H1 (cell line): Measurements from ENCODE around the gene AHRR. TPM values are rescaled to one million over a fixed set of nuclear protein-coding genes. Genes with fewer than 3 reads are reported as not detected.

Experiments used
- CTCF ChIA-PET: fragments of 300-600 bp; sonication (Branson Sonifier 250); formaldehyde crosslinking; loops from one replicate; lab custom pipeline; 2021; ENCODE audit not compliant: partially characterized antibody; lab: Charles Lee
- POLR2A ChIA-PET: fragments of 300-600 bp; sonication (Branson Sonifier 250); formaldehyde crosslinking; loops from one replicate; lab custom pipeline; 2021; ENCODE audit warnings: inconsistent platforms; ENCODE audit not compliant: partially characterized antibody; lab: Charles Lee
- DNase-seq, 2 experiments: peaks; one replicate each; pipeline versions ENCODE4 v3.0.0 to v3.0.0-alpha.2; 2010 to 2022; ENCODE audit warnings: low spot score in 2 of 2, low read depth in 1 of 2, mixed read lengths in 1 of 2
- FAIRE-seq: peaks from 2 replicates; lab custom pipeline; 2011; peaks lifted over from hg19 to GRCh38; lab: Jason Lieb, UNC
- H2AFZ ChIP-seq: 2 replicates; pipeline ENCODE4 v1.8.1; 2012; ENCODE audit warnings: low read length, inconsistent platforms
- H2AK5ac ChIP-seq: 2 replicates; pipeline ENCODE4 v1.6.1; 2013; ENCODE audit warnings: low read depth, low read length
- H2BK120ac ChIP-seq: replicated peaks from 2 replicates; pipeline ENCODE3; 2013; ENCODE audit warnings: low read depth, low read length, inconsistent platforms
- H2BK12ac ChIP-seq: 2 replicates; pipeline ENCODE4 v1.6.1; 2013; ENCODE audit warnings: low read depth, low read length
- H2BK15ac ChIP-seq: 2 replicates; pipeline ENCODE4 v1.6.1; 2013; ENCODE audit warnings: low read length
- H2BK20ac ChIP-seq: 2 replicates; pipeline ENCODE4 v1.6.1; 2013; ENCODE audit warnings: low read length
- H2BK5ac ChIP-seq: 2 replicates; pipeline ENCODE4 v1.6.1; 2013; ENCODE audit warnings: low read depth, low read length
- H3K14ac ChIP-seq: 2 replicates; pipeline ENCODE4 v1.6.1; 2013; ENCODE audit warnings: inconsistent platforms; ENCODE audit not compliant: insufficient read length
- H3K18ac ChIP-seq: 2 replicates; pipeline ENCODE4 v1.6.1; 2013; ENCODE audit warnings: low read length; ENCODE audit errors: extremely low read depth
- H3K23ac ChIP-seq: 2 replicates; pipeline ENCODE4 v1.6.1; 2013; ENCODE audit warnings: inconsistent platforms; ENCODE audit not compliant: insufficient read length
- H3K23me2 ChIP-seq: 2 replicates; pipeline ENCODE4 v1.6.1; 2013; ENCODE audit warnings: low read depth, low read length
- H3K27ac ChIP-seq: 2 replicates; pipeline ENCODE4 v1.6.1; 2011; ENCODE audit warnings: low read depth, low read length, inconsistent platforms
- H3K27me3 ChIP-seq, 4 experiments: replicated peaks in 1 of 4; 1 replicate in 1 of 4; 2 replicates in 3 of 4; pipeline versions ENCODE4 v1.6.1 to v1.8.1; 2011 to 2013; ENCODE audit warnings: low read length in 3 of 4, mild to moderate bottlenecking in 3 of 4, inconsistent platforms in 2 of 4, mixed read lengths in 2 of 4, moderate library complexity in 1 of 4; ENCODE audit not compliant: control insufficient read depth in 3 of 4, insufficient read depth in 3 of 4; ENCODE audit errors: extremely low read depth in 1 of 4
- H3K36me3 ChIP-seq, 4 experiments: 2 replicates each; pipeline versions ENCODE4 v1.6.1 to v1.8.1; 2011 to 2013; ENCODE audit warnings: mild to moderate bottlenecking in 4 of 4, low read length in 3 of 4, moderate library complexity in 2 of 4, control low read depth in 1 of 4, inconsistent platforms in 1 of 4; ENCODE audit not compliant: insufficient read depth in 4 of 4, control insufficient read depth in 2 of 4
- H3K4ac ChIP-seq: replicated peaks from 2 replicates; pipeline ENCODE3; 2013; ENCODE audit warnings: low read length, low read depth, mixed read lengths, inconsistent platforms; ENCODE audit not compliant: insufficient read length
- H3K4me1 ChIP-seq, 4 experiments: replicated peaks in 1 of 4; 1 replicate in 1 of 4; 2 replicates in 3 of 4; pipeline versions ENCODE4 v1.6.1 to v1.8.1; 2011 to 2013; ENCODE audit warnings: low read length in 3 of 4, inconsistent platforms in 2 of 4, mixed read lengths in 1 of 4; ENCODE audit not compliant: insufficient read depth in 4 of 4, control insufficient read depth in 3 of 4
- H3K4me2 ChIP-seq, 2 experiments: 2 replicates each; pipeline versions ENCODE4 v1.6.1 to v1.8.1; 2011 to 2013; ENCODE audit warnings: low read depth in 2 of 2, low read length in 2 of 2, control low read depth in 1 of 2, inconsistent platforms in 1 of 2, mild to moderate bottlenecking in 1 of 2; ENCODE audit not compliant: insufficient read depth in 1 of 2
- H3K4me3 ChIP-seq, 4 experiments: fragments of 200-600, 300-600 bp in 1 of 4; sonication (generic), shearing (Covaris generic), sonication (Bioruptor Twin) in 1 of 4; 2 replicates each; pipeline versions ENCODE4 v1.5.1 to v1.8.1; 2011 to 2016; ENCODE audit warnings: low read length in 4 of 4, low read depth in 3 of 4, control low read depth in 2 of 4, inconsistent platforms in 2 of 4, mild to moderate bottlenecking in 2 of 4, mixed read lengths in 1 of 4, moderate library complexity in 1 of 4; ENCODE audit not compliant: insufficient read depth in 2 of 4; ENCODE audit errors: extremely low read depth in 1 of 4
- H3K56ac ChIP-seq: replicated peaks from 2 replicates; pipeline ENCODE3; 2013; ENCODE audit warnings: low read depth, mild to moderate bottlenecking, mixed read lengths, low read length, inconsistent platforms; ENCODE audit not compliant: insufficient read length
- H3K79me1 ChIP-seq: 2 replicates; pipeline ENCODE4 v1.6.1; 2013; ENCODE audit warnings: low read depth, low read length, control low read depth
- H3K79me2 ChIP-seq, 2 experiments: 2 replicates each; pipeline versions ENCODE4 v1.6.1 to v1.8.1; 2012 to 2013; ENCODE audit warnings: low read length in 2 of 2, mild to moderate bottlenecking in 2 of 2, inconsistent platforms in 1 of 2; ENCODE audit not compliant: insufficient read depth in 2 of 2, control insufficient read depth in 1 of 2
- H3K9ac ChIP-seq, 4 experiments: replicated peaks in 1 of 4; 1 replicate in 1 of 4; 2 replicates in 3 of 4; pipeline versions ENCODE4 v1.6.1 to v1.8.1; 2011 to 2013; ENCODE audit warnings: low read depth in 3 of 4, low read length in 3 of 4, control low read depth in 2 of 4, mild to moderate bottlenecking in 2 of 4, moderate library complexity in 2 of 4, inconsistent platforms in 1 of 4; ENCODE audit errors: extremely low read depth in 1 of 4
- H3K9me3 ChIP-seq, 2 experiments: 2 replicates each; pipeline versions ENCODE4 v1.6.1 to v1.8.1; 2012 to 2013; ENCODE audit warnings: mild to moderate bottlenecking in 2 of 2, moderate library complexity in 2 of 2, control low read depth in 1 of 2, inconsistent platforms in 1 of 2, low read depth in 1 of 2, low read length in 1 of 2, mixed read lengths in 1 of 2; ENCODE audit not compliant: insufficient read depth in 2 of 2
- H4K20me1 ChIP-seq, 2 experiments: replicated peaks in 1 of 2; 2 replicates each; pipeline versions ENCODE3 to v1.8.1; 2011 to 2013; ENCODE audit warnings: inconsistent platforms in 2 of 2, low read length in 2 of 2, mild to moderate bottlenecking in 1 of 2; ENCODE audit not compliant: insufficient read depth in 2 of 2, control insufficient read depth in 1 of 2
- H4K5ac ChIP-seq: 2 replicates; pipeline ENCODE4 v1.6.1; 2013; ENCODE audit warnings: low read length, low read depth, mixed read lengths, inconsistent platforms; ENCODE audit not compliant: insufficient read length
- H4K8ac ChIP-seq: 2 replicates; pipeline ENCODE4 v1.8.0; 2013; ENCODE audit warnings: mild to moderate bottlenecking, moderate library complexity, low read length, inconsistent platforms; ENCODE audit not compliant: insufficient read depth; ENCODE audit errors: extremely low read depth
- H4K91ac ChIP-seq: replicated peaks from 2 replicates; pipeline ENCODE3; 2013; ENCODE audit warnings: low read length, mixed read lengths, inconsistent platforms; ENCODE audit not compliant: insufficient read length
- ASH2L ChIP-seq: fragments of 200-600, 300-600 bp; sonication (generic); IDR thresholded peaks from one replicate; pipeline ENCODE4 v1.7.1; 2017; ENCODE audit warnings: low read length
- CBX5 ChIP-seq: fragments of 300-800, 300-1000 bp; sonication (generic); IDR thresholded peaks from 2 replicates; pipeline ENCODE4 v1.7.1; 2016; ENCODE audit warnings: antibody characterized with exemption, low read length, low read depth
- CHD1 ChIP-seq: IDR thresholded peaks from 2 replicates; pipeline ENCODE4 v1.6.1; 2012; ENCODE audit warnings: low read depth, low read length, improper control_type of control experiment
- EP300 ChIP-seq, 2 experiments: IDR thresholded peaks; 1 replicate in 1 of 2; 2 replicates in 1 of 2; pipeline ENCODE4 v1.6.1; 2011 to 2012; ENCODE audit warnings: low read depth in 2 of 2, low read length in 2 of 2, mild to moderate bottlenecking in 2 of 2, borderline replicate concordance in 1 of 2, inconsistent platforms in 1 of 2, moderate library complexity in 1 of 2
- KDM4A ChIP-seq: IDR thresholded peaks from one replicate; pipeline ENCODE4 v1.7.1; 2012; ENCODE audit warnings: low read depth, mild to moderate bottlenecking, moderate library complexity, low read length, inconsistent platforms; ENCODE audit not compliant: severe bottlenecking
- NRF1 ChIP-seq: IDR thresholded peaks from 2 replicates; pipeline ENCODE4 v1.6.1; 2011; ENCODE audit warnings: mild to moderate bottlenecking, low read depth, low read length, improper control_type of control experiment
- POLR2AphosphoS5 ChIP-seq: IDR thresholded peaks from 2 replicates; pipeline ENCODE4 v1.6.1; 2011; ENCODE audit warnings: low read depth, low read length
- RNF2 ChIP-seq: fragments of 200-900, 300-1000 bp; sonication (generic); IDR thresholded peaks from 2 replicates; pipeline ENCODE4 v1.7.1; 2016; ENCODE audit warnings: borderline replicate concordance, low read depth, mild to moderate bottlenecking, antibody characterized with exemption, low read length; ENCODE audit not compliant: poor library complexity, severe bottlenecking; ENCODE audit errors: missing control alignments
- SIRT6 ChIP-seq: IDR thresholded peaks from one replicate; pipeline ENCODE4 v1.7.1; 2012; ENCODE audit warnings: low read length, inconsistent platforms
- SP2 ChIP-seq: IDR thresholded peaks from 2 replicates; pipeline ENCODE4 v1.6.1; 2012; ENCODE audit warnings: mild to moderate bottlenecking, low read length, inconsistent platforms
- TAF1 ChIP-seq: IDR thresholded peaks from 2 replicates; pipeline ENCODE4 v1.6.1; 2011; ENCODE audit warnings: mild to moderate bottlenecking, low read depth, low read length
- WGBS, 2 experiments: shearing (Covaris generic) in 1 of 2; methylation state at CpG; one replicate each; pipeline versions ENCODE4 v1.1.6 to v1.1.7; 2013 to 2015; ENCODE audit warnings: low lambda C conversion rate in 2 of 2, mixed read lengths in 2 of 2, inconsistent platforms in 1 of 2, low coverage in 1 of 2, missing lambda C conversion rate in 1 of 2; ENCODE audit not compliant: insufficient replicate concordance in 2 of 2, insufficient coverage in 1 of 2, insufficient read length in 1 of 2; ENCODE audit errors: extremely low coverage in 1 of 2, missing lambda C conversion rate in 1 of 2; 5-methylcytosine and 5-hydroxymethylcytosine counted together
- polyA plus RNA-seq, 7 experiments: library from polyadenylated mRNA; depleted of rRNA in 3 of 7; stranded (reverse) in 5 of 7; unstranded in 2 of 7; fragments of >200 nt in 5 of 7; fragments of 200-250 nt in 2 of 7; gene quantifications; 1 replicate in 5 of 7; 2 replicates in 1 of 7; 4 replicates in 1 of 7; pipeline versions ENCODE4 v1.2.1 to v1.2.3, GENCODE V29; 2011 to 2013; ENCODE audit warnings: missing spikeins in 2 of 7, mixed read lengths in 2 of 7
- total RNA-seq: library from RNA; stranded (reverse); fragmentation: NEBNext Ultra II Directional; extraction: Animal tissue kit (Norgen Biotek cat#: 25700); gene quantifications from 2 replicates; pipeline ENCODE4 v1.2.1, GENCODE V29; 2021
- TF ChIP-seq, protein P1 (sequence below): IDR thresholded peaks from 2 replicates; pipeline ENCODE4 v1.6.1; 2011; ENCODE audit warnings: low read length, improper control_type of control experiment

The AHRR gene
- total and polyA plus RNA-seq, 2 of the 8 experiments (the other 6 are each of a cell fraction or from before 2014, with no cell fraction given): 0.41 to 0.80 TPM

DNA sequence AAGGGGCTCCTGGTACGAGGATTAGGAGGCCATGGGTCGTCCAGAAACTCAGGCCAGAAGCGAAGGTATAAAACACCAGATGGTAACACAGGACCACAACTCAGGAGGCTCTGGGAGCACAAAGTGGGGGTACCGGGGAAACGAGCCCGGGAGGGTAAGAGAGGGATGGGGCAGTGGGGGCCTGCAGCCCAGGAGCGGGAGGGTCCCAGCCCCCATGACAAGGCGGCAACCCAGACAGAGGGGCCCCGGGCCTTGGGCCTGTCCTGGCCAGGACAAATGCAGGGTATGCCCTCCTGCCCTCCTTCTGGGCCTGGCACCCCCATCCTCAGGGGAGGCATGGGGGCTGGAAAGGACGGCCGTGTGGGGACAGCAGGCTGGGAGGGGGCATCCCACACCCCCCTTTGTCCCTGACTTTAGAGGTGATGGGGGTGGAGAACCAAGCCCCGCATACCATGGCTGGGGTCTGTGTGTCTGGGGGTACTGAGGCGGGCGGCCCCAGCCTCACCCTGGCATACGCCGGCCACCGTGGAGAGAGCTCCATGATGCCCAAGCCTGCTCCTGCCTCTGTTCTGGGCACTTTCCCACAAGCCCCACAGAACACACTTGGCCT, 74.5 kb downstream of the AHRR start:
- DNase-seq: no peak
- Histone ChIP-seq H2BK15ac (no peak overlapping the region), H3K27ac (no peak overlapping the region), H3K4ac (no peak overlapping the region), H3K36me3 (no peaks in the 10 kb centered on the region), H3K18ac (no peak overlapping the region), H2BK120ac (no peak overlapping the region), H3K23me2 (no peaks in the 10 kb centered on the region), H3K4me2 (no peak overlapping the region), H4K91ac (no peak overlapping the region), H3K56ac (no peak overlapping the region), H4K20me1 (no peaks in the 10 kb centered on the region), H3K14ac (no peak overlapping the region), H3K9ac (no peak overlapping the region), H2AFZ (no peak overlapping the region), H3K9me3 (no peaks in the 10 kb centered on the region), H3K27me3 (peaks cover 0 to 3% (median 2%) of the 10 kb centered on the region in 4 experiments; a peak in 2 of 7 replicates), H2BK5ac (no peak overlapping the region), H4K5ac (no peak overlapping the region), H2AK5ac (no peak overlapping the region), H3K4me3 (no peak overlapping the region), H3K79me2 (no peaks in the 10 kb centered on the region), H3K23ac (no peak overlapping the region), H3K4me1 (peaks cover 0 to 16% (median 11%) of the 10 kb centered on the region in 4 experiments; a peak in 5 of 7 replicates), H2BK12ac (no peak overlapping the region), H3K79me1 (no peaks in the 10 kb centered on the region), H2BK20ac (no peak overlapping the region), H4K8ac (no peak overlapping the region; the same call in 1 of the 2 replicates)
- WGBS, 2 experiments: 93% methylated on average over 17 of the region's 17 CpGs; no CpG with 5 or more reads in 1 of the 2 experiments
- ChIA-PET CTCF (interaction anchor here (0.7 to 1.6 kb wide), 7 partner anchors 8 to 42 kb away, joined by 3 to 5 read pairs (median 4); no protein-coding TSS in a partner anchor), POLR2A (interaction anchor here (1.5 kb wide), 1 partner anchor 8 kb away, joined by 3 read pairs; no protein-coding TSS in a partner anchor)
- no peak for FAIRE-seq
- TF ChIP-seq CBX5 (no peak), ASH2L (no peak), SIRT6 (no peak), POLR2AphosphoS5 (no peak), NRF1 (no peak), CHD1 (no peak), RNF2 (no peak), TAF1 (no peak), KDM4A (no peak), EP300 (IDR thresholded peaks at IDR 0.05; ENCODE audit: borderline replicate concordance in 1 of 2, low read depth in 2 of 2, low read length in 2 of 2) (no peak), SP2 (no peak)
- TF ChIP-seq, protein P1, sequence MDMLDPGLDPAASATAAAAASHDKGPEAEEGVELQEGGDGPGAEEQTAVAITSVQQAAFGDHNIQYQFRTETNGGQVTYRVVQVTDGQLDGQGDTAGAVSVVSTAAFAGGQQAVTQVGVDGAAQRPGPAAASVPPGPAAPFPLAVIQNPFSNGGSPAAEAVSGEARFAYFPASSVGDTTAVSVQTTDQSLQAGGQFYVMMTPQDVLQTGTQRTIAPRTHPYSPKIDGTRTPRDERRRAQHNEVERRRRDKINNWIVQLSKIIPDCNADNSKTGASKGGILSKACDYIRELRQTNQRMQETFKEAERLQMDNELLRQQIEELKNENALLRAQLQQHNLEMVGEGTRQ: no peak
